Nephron (organoid): Measurements from ENCODE around the gene ASB2.

Experiments used
- H3K27ac Mint-ChIP-seq, 3 experiments: 2 replicates each; pipeline ENCODE4 v1.8.0; 2020; ENCODE audit warnings: mixed read lengths in 3 of 3, mild to moderate bottlenecking in 2 of 3, moderate library complexity in 1 of 3
- H3K27me3 Mint-ChIP-seq: 2 replicates; pipeline ENCODE4 v1.8.0; 2021; ENCODE audit warnings: low read depth, mild to moderate bottlenecking, moderate library complexity, mixed read lengths
- H3K36me3 Mint-ChIP-seq: 2 replicates; pipeline ENCODE4 v1.8.0; 2020; ENCODE audit warnings: low read depth, mixed read lengths
- H3K4me1 Mint-ChIP-seq: 2 replicates; pipeline ENCODE4 v1.8.0; 2020; ENCODE audit warnings: mixed read lengths
- H3K4me3 Mint-ChIP-seq, 3 experiments: 2 replicates each; pipeline ENCODE4 v1.8.0; 2020; ENCODE audit warnings: mild to moderate bottlenecking in 3 of 3, mixed read lengths in 3 of 3, moderate library complexity in 2 of 3
- H3K9me3 Mint-ChIP-seq: 2 replicates; pipeline ENCODE4 v1.8.0; 2020; ENCODE audit warnings: mixed read lengths
- CTCF ChIP-seq, 3 experiments: fragments of 200-600 bp; sonication (generic); IDR thresholded peaks; one replicate each; pipeline ENCODE4 v1.5.0; 2021; ENCODE audit warnings: antibody characterized with exemption in 3 of 3; ENCODE audit not compliant: unreplicated experiment in 3 of 3

Gene ASB2

GRCh38 chr14:93999573-93999972 lies 23.2 kb upstream of the ASB2 start:
- no peaks in the 10 kb centered on the region for H3K36me3 Mint-ChIP-seq

GRCh38 chr14:93998871-93999403 lies 22.6 kb upstream of the ASB2 start:
- H3K36me3 Mint-ChIP-seq = no peaks in the 10 kb centered on the region
- no peak overlapping the region for H3K4me3 Mint-ChIP-seq
- H3K27ac Mint-ChIP-seq = no peak overlapping the region
- H3K27me3 Mint-ChIP-seq = peaks cover 27% of the 10 kb centered on the region
- no peaks in the 10 kb centered on the region for H3K9me3 Mint-ChIP-seq
- TF ChIP-seq CTCF (IDR thresholded peaks at IDR 0.05; ENCODE audit: unreplicated experiment in 3 of 3) = no peak
- H3K4me1 Mint-ChIP-seq = peaks cover 21% of the 10 kb centered on the region

More at GRCh38 chr14:93999573-93999972, 23.2 kb upstream of the ASB2 start:
- no peak for TF ChIP-seq CTCF (IDR thresholded peaks at IDR 0.05; ENCODE audit: unreplicated experiment in 3 of 3)
- H3K27me3 Mint-ChIP-seq = peaks cover 27% of the 10 kb centered on the region
- no peaks in the 10 kb centered on the region for H3K9me3 Mint-ChIP-seq
- no peak overlapping the region for H3K4me3 Mint-ChIP-seq
- H3K27ac Mint-ChIP-seq = no peak overlapping the region
- H3K4me1 Mint-ChIP-seq = peaks cover 21% of the 10 kb centered on the region

GRCh38 chr14:93997916-93998870 lies 21.8 kb upstream of the ASB2 start:
- H3K27ac Mint-ChIP-seq = no peak overlapping the region

GRCh38 chr14:93997082-93997481 lies 20.7 kb upstream of the ASB2 start, which contains the start of gene CCDC197:
Gene CCDC197, plus strand, starts transcription at chr14:93997301. Its CDS starts 831 bp downstream, at chr14:93998132.
- no peak for TF ChIP-seq CTCF (IDR thresholded peaks at IDR 0.05; ENCODE audit: unreplicated experiment in 3 of 3)
- Mint-ChIP-seq H3K9me3 (no peaks in the 10 kb centered on the region), H3K27me3 (peaks cover 27% of the 10 kb centered on the region), H3K4me3 (no peak within 1 kb of the TSS), H3K36me3 (no peaks in the 10 kb centered on the region), H3K4me1 (peaks cover 19% of the 10 kb centered on the region), H3K27ac (no peak within 1 kb of the TSS)

More at GRCh38 chr14:93997916-93998870, 21.8 kb upstream of the ASB2 start:
- peaks cover 21% of the 10 kb centered on the region for H3K4me1 Mint-ChIP-seq
- no peaks in the 10 kb centered on the region for H3K9me3 Mint-ChIP-seq
- H3K4me3 Mint-ChIP-seq = no peak overlapping the region
- peaks cover 27% of the 10 kb centered on the region for H3K27me3 Mint-ChIP-seq
- TF ChIP-seq CTCF (IDR thresholded peaks at IDR 0.05; ENCODE audit: unreplicated experiment in 3 of 3) = no peak
- H3K36me3 Mint-ChIP-seq = no peaks in the 10 kb centered on the region

GRCh38 chr14:93996130-93996695 lies 19.8 kb upstream of the ASB2 start:
- H3K27me3 Mint-ChIP-seq = peaks cover 29% of the 10 kb centered on the region
- H3K36me3 Mint-ChIP-seq = no peaks in the 10 kb centered on the region

More at GRCh38 chr14:93996130-93996695, 19.8 kb upstream of the ASB2 start:
- Mint-ChIP-seq H3K4me3 (no peak overlapping the region), H3K4me1 (peaks cover 10% of the 10 kb centered on the region), H3K9me3 (no peaks in the 10 kb centered on the region), H3K27ac (no peak overlapping the region)
- TF ChIP-seq CTCF (IDR thresholded peaks at IDR 0.05; ENCODE audit: unreplicated experiment in 3 of 3) = no peak
